ENCODE results near the gene OR2C3. TPM values are rescaled to one million over a fixed set of nuclear protein-coding genes. Genes with fewer than 3 reads are reported as not detected.
"Not testable (repeated sequence)": the region's sequence is repeated elsewhere in the genome, so short reads cannot be mapped to it uniquely, and the experiment has no call there.

Gene OR2C3
- polyA plus RNA-seq, 10 donors: 0.04 to 0.33 (median 0.18) TPM

DNA sequence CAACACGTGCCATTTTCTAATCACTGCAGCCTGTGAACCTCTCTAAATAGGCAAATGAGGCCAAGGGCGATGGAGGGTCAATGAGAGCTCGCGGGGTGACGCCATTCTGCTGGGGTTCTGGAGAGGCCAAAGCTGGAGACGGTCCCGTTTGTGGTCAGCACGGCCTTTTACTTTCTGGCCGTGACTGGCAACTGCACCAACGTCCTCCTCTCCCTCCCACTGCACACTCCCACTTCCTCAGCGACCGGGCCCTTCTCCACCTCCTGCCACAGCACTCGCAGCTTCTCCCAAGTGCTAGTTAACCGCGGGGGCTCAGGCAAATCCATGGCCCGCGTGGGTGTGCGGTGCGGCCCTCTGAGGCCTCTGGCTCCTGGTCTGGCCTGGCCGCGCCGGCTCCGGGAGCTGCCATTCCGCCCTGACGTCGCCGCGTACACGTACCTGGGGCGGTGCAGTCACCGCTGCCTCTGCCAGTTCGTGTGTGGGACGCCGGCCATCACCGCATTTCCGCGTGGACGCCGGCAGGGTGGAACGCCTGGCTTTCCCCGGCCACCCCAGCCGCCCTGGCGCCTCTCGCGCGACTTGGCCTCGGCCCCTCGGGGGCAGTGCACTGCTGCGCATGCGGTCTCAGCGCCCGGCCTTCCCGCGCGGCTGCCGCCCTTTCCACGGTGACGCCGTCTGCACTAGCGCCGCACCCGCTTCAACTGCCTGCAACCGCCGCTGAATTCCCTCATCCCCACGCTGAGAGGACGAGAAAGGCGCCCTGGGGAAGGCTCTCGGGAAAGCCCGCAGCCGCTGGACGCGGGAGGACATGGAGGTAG lies 18.2 kb downstream of the OR2C3 start:
- DNase-seq: peak in 1 of 3 donors; percentile 32

- DNase-seq: no peak
Observed at GRCh38 chr1:247506831-247507230, 29.4 kb downstream of the OR2C3 start.

- no peak for DNase-seq
Observed at GRCh38 chr1:247500865-247501264, 35.4 kb downstream of the OR2C3 start.

DNA sequence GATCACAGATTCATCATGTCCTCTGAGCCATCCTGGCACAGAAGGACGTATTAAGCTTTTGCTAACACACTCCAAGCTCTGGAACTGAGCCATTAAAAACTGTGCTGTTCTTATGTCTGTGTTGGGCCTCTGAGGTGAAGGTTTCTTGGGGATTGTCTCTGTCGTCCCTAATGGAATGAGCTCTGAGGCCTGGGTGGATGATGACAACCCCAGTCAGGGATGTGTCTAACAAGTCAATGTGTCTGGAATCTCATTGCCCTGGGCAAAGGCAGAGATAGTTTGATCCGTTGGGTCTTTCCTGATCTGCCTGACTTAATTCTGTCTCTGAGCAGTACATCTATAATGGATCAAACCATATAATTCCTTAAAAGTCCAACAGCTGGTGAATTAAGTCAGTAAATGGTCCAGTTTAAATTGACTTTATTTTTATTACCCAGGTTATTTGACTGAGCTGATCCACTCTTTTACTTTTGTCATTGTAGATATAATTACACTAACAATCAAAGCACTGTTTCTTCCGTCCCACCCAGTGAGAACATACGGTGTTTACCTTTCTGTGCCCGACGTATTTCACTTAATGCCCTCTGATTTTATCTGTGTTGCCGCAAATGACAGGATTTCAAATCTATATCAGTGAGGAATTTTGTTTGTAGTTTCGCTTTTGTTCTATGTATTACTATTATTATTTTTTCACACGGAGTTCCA lies 39.5 kb downstream of the OR2C3 start:
- DNase-seq: no peak

GRCh38 chr1:247494767-247495166 lies 41.5 kb downstream of the OR2C3 start:
- DNase-seq: no peak

- no peak for DNase-seq
Observed at GRCh38 chr1:247493106-247493505, 43.1 kb downstream of the OR2C3 start.

GRCh38 chr1:247491328-247491727 lies 44.9 kb downstream of the OR2C3 start:
- DNase-seq: no peak

- peak; percentile 12 to 60 (median 40) for DNase-seq
Observed at GRCh38 chr1:247487057-247487456, 49.2 kb downstream of the OR2C3 start.

DNA sequence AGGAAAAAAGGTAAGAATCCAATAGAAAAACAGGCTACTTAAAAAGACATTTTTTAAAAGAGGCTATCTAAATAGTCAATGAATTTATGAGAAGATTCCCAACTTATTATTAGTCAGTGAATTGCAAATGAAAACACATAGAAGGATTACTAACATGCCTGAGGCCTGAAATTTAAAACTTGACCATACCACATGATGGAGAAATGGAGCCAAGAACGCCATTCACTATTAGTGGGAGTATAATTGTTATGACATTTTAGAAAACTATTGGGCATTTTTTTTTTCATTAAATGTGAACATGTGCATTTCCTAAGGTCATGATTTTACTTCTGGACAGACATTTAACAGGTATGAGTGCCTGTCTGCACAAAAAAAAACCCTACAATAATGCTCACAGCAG lies 53.5 kb downstream of the OR2C3 start:
- DNase-seq: no peak

DNA sequence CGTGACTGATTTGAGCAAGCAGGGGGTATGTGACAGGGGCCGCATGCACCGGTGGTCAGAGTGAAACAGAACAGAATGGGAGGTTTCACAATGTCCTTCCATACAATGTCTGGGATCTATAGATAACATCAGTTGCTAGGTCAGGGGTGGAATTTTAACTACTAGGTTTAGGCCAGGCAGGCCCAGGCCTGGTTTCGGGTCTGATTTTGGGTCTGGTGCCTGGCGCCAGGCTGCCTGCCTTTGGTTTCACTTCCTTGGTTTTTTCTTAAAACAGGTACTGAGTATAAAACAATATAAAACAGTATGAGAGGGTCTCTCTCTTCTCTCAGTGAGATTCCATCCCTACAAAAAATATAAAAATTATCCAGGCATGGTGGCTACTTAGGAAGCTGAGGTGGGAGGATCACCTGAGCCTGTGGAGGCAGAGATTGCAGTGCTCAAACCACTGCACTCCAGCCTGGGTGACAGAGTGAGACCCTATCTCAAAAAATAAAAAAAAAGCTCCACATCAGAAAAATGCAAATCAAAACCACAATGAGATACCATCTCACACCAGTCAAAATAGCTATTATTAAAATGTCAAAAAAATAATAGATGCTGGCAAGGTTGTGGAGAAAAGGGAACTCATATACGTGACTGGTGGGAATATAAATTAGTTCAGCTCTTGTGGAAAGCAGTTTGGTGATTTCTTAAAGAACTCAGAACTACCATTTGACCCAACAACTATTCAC lies 59.7 kb downstream of the OR2C3 start:
- not testable (repeated sequence) for DNase-seq

- DNase-seq: no peak
Observed at GRCh38 chr1:247475793-247476192, 60.4 kb downstream of the OR2C3 start.

Other genes with a start within 250 kb of the OR2C3 start
- gene ZNF496, start 204.6 kb downstream of the OR2C3 start, polyA plus RNA-seq (ENCODE audit: insufficient read length in 10 of 10): 10 to 100 TPM; 22.7 to 30.9 (median 27.4) TPM
- gene NLRP3, start 120.3 kb downstream of the OR2C3 start, polyA plus RNA-seq (ENCODE audit: insufficient read length in 10 of 10): 1 to 10 TPM in 9 of 10 donors, under 1 TPM in 1; 0.92 to 1.9 (median 1.1) TPM
- under 1 TPM in 7 of 10 donors, not detected in 3; 0.03 to 0.10 (median 0.05) TPM for gene OR2B11, start 78.3 kb downstream of the OR2C3 start, polyA plus RNA-seq (ENCODE audit: insufficient read length in 10 of 10)
- under 1 TPM; 0.08 to 0.36 (median 0.23) TPM for gene GCSAML, start 12.7 kb upstream of the OR2C3 start, polyA plus RNA-seq (ENCODE audit: insufficient read length in 10 of 10)
- gene OR2G2, start 51.9 kb upstream of the OR2C3 start, polyA plus RNA-seq (ENCODE audit: insufficient read length in 10 of 10): not detected
- gene OR2G3, start 69.1 kb upstream of the OR2C3 start, polyA plus RNA-seq (ENCODE audit: insufficient read length in 10 of 10): not detected
- not detected for gene OR13G1, start 143.3 kb upstream of the OR2C3 start, polyA plus RNA-seq (ENCODE audit: insufficient read length in 10 of 10)
- not detected for gene OR6F1, start 180.2 kb upstream of the OR2C3 start, polyA plus RNA-seq (ENCODE audit: insufficient read length in 10 of 10)
- gene OR14K1, start 202.2 kb upstream of the OR2C3 start, polyA plus RNA-seq (ENCODE audit: insufficient read length in 10 of 10): not detected
- gene OR14A2, start 211.7 kb upstream of the OR2C3 start, polyA plus RNA-seq (ENCODE audit: insufficient read length in 10 of 10): not detected
- gene OR1C1, start 224.1 kb upstream of the OR2C3 start, polyA plus RNA-seq (ENCODE audit: insufficient read length in 10 of 10): not detected

All from muscle of back (tissue), 11 donors.